Endothelial cell of umbilical vein (primary cell): Measurements from ENCODE around the gene CTNNA2. TPM values are rescaled to one million over a fixed set of nuclear protein-coding genes. Genes with fewer than 3 reads are reported as not detected.

ENCODE experiments used
- BruUV-seq: library from RNA; stranded (reverse); fragments of 400-500 nt; replicated peaks from 2 replicates; lab custom pipeline; 2021; lab: Mats Ljungman, UMichigan
- CTCF ChIA-PET: fragments of 300-600, 350-600 bp; sonication (Branson Sonifier 250); formaldehyde crosslinking; loops from one replicate; lab custom pipeline; 2021; ENCODE audit warnings: antibody characterized with exemption, inconsistent platforms; lab: Charles Lee
- POLR2A ChIA-PET: fragments of 300-600, 350-600 bp; sonication (Branson Sonifier 250); formaldehyde crosslinking; loops from one replicate; lab custom pipeline; 2021; ENCODE audit warnings: antibody characterized with exemption, inconsistent platforms; lab: Charles Lee
- DNase-seq: peaks from one replicate; pipeline ENCODE4 v3.0.0-alpha.2; 2011; ENCODE audit warnings: low read depth, low spot score
- FAIRE-seq: peaks from 2 replicates; lab custom pipeline; 2011; peaks lifted over from hg19 to GRCh38; lab: Jason Lieb, UNC
- H2AFZ ChIP-seq: 2 replicates; pipeline ENCODE4 v1.6.0; 2012; ENCODE audit warnings: low read depth, low read length, control low read depth, inconsistent platforms
- H3K27ac ChIP-seq: 2 replicates; pipeline ENCODE4 v1.5.1; 2011; ENCODE audit warnings: low read depth, mild to moderate bottlenecking, control low read depth, low read length, moderate library complexity; ENCODE audit not compliant: insufficient read depth
- H3K27me3 ChIP-seq, 2 experiments: 2 replicates each; pipeline versions ENCODE4 v1.6.0 to v1.6.1; 2011; ENCODE audit warnings: low read length in 2 of 2, mixed read lengths in 1 of 2; ENCODE audit not compliant: control insufficient read depth in 2 of 2, insufficient read depth in 2 of 2
- H3K36me3 ChIP-seq, 2 experiments: 2 replicates in 1 of 2; 3 replicates in 1 of 2; pipeline ENCODE4 v1.5.1; 2011; ENCODE audit warnings: low read length in 2 of 2, mild to moderate bottlenecking in 1 of 2, moderate library complexity in 1 of 2; ENCODE audit not compliant: control insufficient read depth in 2 of 2, insufficient read depth in 2 of 2; ENCODE audit errors: extremely low read depth in 1 of 2
- H3K4me1 ChIP-seq: 3 replicates; pipeline ENCODE4 v1.5.1; 2011; ENCODE audit warnings: mild to moderate bottlenecking, low read length; ENCODE audit not compliant: control insufficient read depth, insufficient read depth; ENCODE audit errors: extremely low read depth
- H3K4me2 ChIP-seq: 2 replicates; pipeline ENCODE4 v1.6.1; 2011; ENCODE audit warnings: low read length, control low read depth, mixed read lengths; ENCODE audit not compliant: insufficient read depth
- H3K4me3 ChIP-seq, 3 experiments: fragments of 200-600 bp in 1 of 3; sonication (generic), shearing (Covaris generic) in 1 of 3; replicated peaks in 1 of 3; 2 replicates each; pipeline ENCODE4 v1.5.1; 2011 to 2016; ENCODE audit warnings: control low read depth in 3 of 3, low read length in 3 of 3, mild to moderate bottlenecking in 2 of 3, inconsistent platforms in 1 of 3, low read depth in 1 of 3, moderate library complexity in 1 of 3; ENCODE audit not compliant: insufficient read depth in 1 of 3
- H3K79me2 ChIP-seq: 2 replicates; pipeline ENCODE4 v1.6.0; 2012; ENCODE audit warnings: low read length, inconsistent platforms; ENCODE audit not compliant: control insufficient read depth, insufficient read depth
- H3K9ac ChIP-seq: replicated peaks from 2 replicates; pipeline ENCODE3; 2011; ENCODE audit warnings: low read length, control low read depth; ENCODE audit not compliant: insufficient read depth; ENCODE audit errors: extremely low read depth
- H3K9me1 ChIP-seq: replicated peaks from 3 replicates; pipeline ENCODE4 v1.6.0; 2011; ENCODE audit warnings: mild to moderate bottlenecking, low read length; ENCODE audit not compliant: control insufficient read depth, insufficient read depth; ENCODE audit errors: extremely low read depth
- H3K9me3 ChIP-seq: replicated peaks from 2 replicates; pipeline ENCODE4 v1.5.1; 2012; ENCODE audit warnings: low read length, inconsistent platforms; ENCODE audit not compliant: control insufficient read depth, insufficient read depth
- H4K20me1 ChIP-seq: replicated peaks from 2 replicates; pipeline ENCODE3; 2011; ENCODE audit warnings: mild to moderate bottlenecking, low read length; ENCODE audit not compliant: control insufficient read depth, insufficient read depth; ENCODE audit errors: extremely low read depth
- CTCF ChIP-seq, 2 donors: IDR thresholded peaks; 1 replicate in 1 of 2; 2 replicates in 1 of 2; pipeline ENCODE4 v1.5.1; 2011; ENCODE audit warnings: low read length in 2 of 2, mild to moderate bottlenecking in 2 of 2, moderate library complexity in 2 of 2, control low read depth in 1 of 2, inconsistent platforms in 1 of 2, low read depth in 1 of 2; ENCODE audit not compliant: insufficient read depth in 1 of 2; ENCODE audit errors: extremely low read depth in 1 of 2
- EZH2 ChIP-seq: IDR thresholded peaks from 2 replicates; pipeline ENCODE4 v1.6.1; 2012; ENCODE audit warnings: borderline replicate concordance, low read depth, mild to moderate bottlenecking, moderate library complexity, low read length, inconsistent platforms; ENCODE audit not compliant: severe bottlenecking
- FOS ChIP-seq: IDR thresholded peaks from 2 replicates; pipeline ENCODE4 v1.6.1; 2011; ENCODE audit warnings: mild to moderate bottlenecking, low read length, moderate library complexity, borderline replicate concordance; ENCODE audit not compliant: insufficient read depth
- GATA2 ChIP-seq: IDR thresholded peaks from 2 replicates; pipeline ENCODE4 v1.7.0; 2011; ENCODE audit warnings: low read depth, mild to moderate bottlenecking, moderate library complexity, mixed read lengths, low read length; ENCODE audit not compliant: insufficient read length, insufficient read depth
- JUN ChIP-seq: IDR thresholded peaks from 2 replicates; pipeline ENCODE4 v1.6.1; 2011; ENCODE audit warnings: borderline replicate concordance, low read depth; ENCODE audit not compliant: insufficient read length, insufficient read depth
- MAX ChIP-seq: IDR thresholded peaks from 2 replicates; pipeline ENCODE4 v1.6.1; 2011; ENCODE audit not compliant: insufficient read depth, insufficient read length
- MYC ChIP-seq: IDR thresholded peaks from one replicate; pipeline ENCODE4 v1.6.1; 2011; ENCODE audit warnings: mild to moderate bottlenecking, low read depth, low read length
- POLR2A ChIP-seq: IDR thresholded peaks from 2 replicates; pipeline ENCODE4 v1.6.1; 2012; ENCODE audit warnings: low read depth, mild to moderate bottlenecking, control low read depth, low read length
- POLR2AphosphoS5 ChIP-seq: IDR thresholded peaks from 2 replicates; pipeline ENCODE4 v1.6.1; 2012; ENCODE audit warnings: low read depth, mild to moderate bottlenecking, control low read depth, low read length, moderate library complexity; ENCODE audit not compliant: insufficient read depth
- dilution Hi-C: fragments of 300-500 bp; cut with MboI; formaldehyde crosslinking; loops from one replicate; pipeline ENCODE4 v1.15.0; 2019; ENCODE audit warnings: low sequenced_read_pairs; ENCODE audit not compliant: extremely low pct_ligation_motif_present
- intact Hi-C: fragments of 100-400 bp; cut with micrococcal nuclease; formaldehyde crosslinking; loops from one replicate; pipeline ENCODE4 v1.10.0; 2022
- polyA plus RNA-seq, 4 experiments: library from polyadenylated mRNA; depleted of rRNA in 3 of 4; stranded (reverse) in 3 of 4; unstranded in 1 of 4; fragments of >200 nt; gene quantifications; 2 replicates each; pipeline versions ENCODE4 v1.2.1 to v1.2.3, GENCODE V29; 2011 to 2012; ENCODE audit warnings: missing spikeins in 1 of 4
- total RNA-seq: library from RNA; stranded (reverse); gene quantifications from 2 replicates; pipeline ENCODE4 v1.2.3, GENCODE V29; 2021

Gene CTNNA2
- total and polyA plus RNA-seq, 2 donors (not counting 3 experiments of a cell fraction or from before 2014, with no cell fraction given) = not detected

GRCh38 chr2:79776461-79776860 lies 263.6 kb downstream of the CTNNA2 start:
- FAIRE-seq (no peak), DNase-seq (no peak)
- Histone ChIP-seq H3K9me3 (peaks cover 7% of the 10 kb centered on the region), H3K4me1 (no peaks in the 10 kb centered on the region), H3K79me2 (no peaks in the 10 kb centered on the region), H3K9me1 (no peaks in the 10 kb centered on the region), H2AFZ (no peak overlapping the region), H3K4me3 (no peak overlapping the region), H3K9ac (no peak overlapping the region), H3K27me3 (no peaks in the 10 kb centered on the region), H3K36me3 (no peaks in the 10 kb centered on the region), H3K4me2 (no peak overlapping the region), H3K27ac (no peak overlapping the region), H4K20me1 (no peaks in the 10 kb centered on the region)
- intact Hi-C loops (no loop called here), dilution Hi-C loops (no loop called here)
- TF ChIP-seq MYC = no peak
- TF ChIP-seq POLR2A = no peak
- TF ChIP-seq POLR2AphosphoS5 = no peak
- no peak for TF ChIP-seq EZH2
- no peak for TF ChIP-seq JUN
- no peak for TF ChIP-seq CTCF (IDR thresholded peaks at IDR 0.05; ENCODE audit: extremely low read depth in 1 of 2, insufficient read depth in 1 of 2, low read depth in 1 of 2, low read length in 2 of 2)
- TF ChIP-seq MAX = no peak
- TF ChIP-seq GATA2 = no peak
- no peak for TF ChIP-seq FOS
- ChIA-PET CTCF (no interaction called here), POLR2A (no interaction called here)
- BruUV-seq = no TSS peak
